Eye (tissue), 1 donor: ENCODE measurements around the gene TMPRSS3.

Experiments
- DNase-seq: peaks from one replicate; pipeline ENCODE4 v3.0.0-alpha.2; 2015

TMPRSS3 gene

DNA sequence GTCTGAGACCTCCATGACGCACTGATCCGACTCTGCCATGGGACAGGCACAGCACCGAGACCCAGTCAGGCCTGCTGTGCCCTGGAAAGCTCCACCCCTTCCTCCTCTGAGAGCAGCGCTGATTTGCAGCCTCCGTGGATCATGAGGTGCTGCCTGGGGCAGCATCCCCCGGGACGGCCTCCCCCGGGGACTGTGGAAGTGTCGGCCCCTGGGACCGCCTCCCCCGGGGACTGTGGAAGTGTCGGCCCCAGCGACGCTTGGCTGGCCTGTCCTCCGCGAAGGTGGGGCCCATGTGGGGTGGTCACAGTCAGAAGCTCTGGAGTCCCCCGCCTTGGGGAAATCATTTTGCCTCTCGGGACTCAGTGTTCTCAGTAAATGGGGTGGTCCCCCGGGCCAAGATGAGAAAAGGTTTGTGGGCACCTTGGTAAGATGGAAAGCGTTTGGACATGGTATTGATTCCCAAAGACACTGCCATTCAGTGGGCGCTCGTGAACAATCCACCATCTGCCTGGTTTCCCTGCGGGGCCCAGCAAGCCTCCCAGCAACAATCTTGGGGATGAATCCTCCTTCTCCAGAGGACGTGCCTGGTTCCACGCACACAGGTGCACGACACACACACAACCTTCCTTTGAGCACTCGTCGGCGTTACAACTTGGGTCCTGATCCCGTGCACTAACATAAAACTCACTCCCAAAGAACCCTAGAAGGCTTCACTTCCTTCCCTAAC, 48.1 kb downstream of the TMPRSS3 start:
- DNase-seq: no peak

DNA sequence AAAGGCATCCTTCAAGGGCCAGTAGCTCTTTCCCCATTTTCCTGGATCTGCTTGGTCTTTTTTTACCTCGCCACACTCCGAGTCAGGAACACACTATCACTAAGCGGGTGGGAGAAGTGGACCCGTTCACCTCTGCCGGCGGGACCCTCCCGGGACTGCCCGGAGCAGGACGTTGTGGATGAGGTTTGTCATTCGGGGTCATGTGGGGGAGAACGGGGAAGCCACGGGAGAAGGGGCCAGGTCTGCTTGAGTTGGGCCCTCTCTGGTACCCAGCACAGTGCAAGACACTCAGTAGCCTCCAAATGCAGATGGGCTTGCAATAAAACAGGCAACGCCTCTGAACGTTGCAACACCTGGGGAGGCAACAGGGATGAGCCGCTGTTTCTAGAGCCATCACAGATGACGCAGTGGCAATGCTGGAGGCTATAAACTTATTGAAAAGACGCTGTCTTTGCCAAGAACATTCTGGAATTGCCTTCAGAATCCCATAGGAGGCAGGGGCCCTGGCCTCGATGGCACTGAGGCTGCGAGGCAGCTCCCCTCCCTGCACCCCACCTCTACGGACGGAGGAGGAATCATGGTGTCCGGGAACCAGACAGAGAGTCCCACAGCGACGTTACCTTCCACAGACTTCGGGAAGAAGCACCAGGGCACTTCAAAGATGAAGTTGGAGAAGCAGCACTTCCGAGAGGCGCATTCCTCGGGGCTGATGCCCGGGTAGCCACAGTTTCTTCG, 48.8 kb downstream of the TMPRSS3 start:
- DNase-seq: no peak

DNA sequence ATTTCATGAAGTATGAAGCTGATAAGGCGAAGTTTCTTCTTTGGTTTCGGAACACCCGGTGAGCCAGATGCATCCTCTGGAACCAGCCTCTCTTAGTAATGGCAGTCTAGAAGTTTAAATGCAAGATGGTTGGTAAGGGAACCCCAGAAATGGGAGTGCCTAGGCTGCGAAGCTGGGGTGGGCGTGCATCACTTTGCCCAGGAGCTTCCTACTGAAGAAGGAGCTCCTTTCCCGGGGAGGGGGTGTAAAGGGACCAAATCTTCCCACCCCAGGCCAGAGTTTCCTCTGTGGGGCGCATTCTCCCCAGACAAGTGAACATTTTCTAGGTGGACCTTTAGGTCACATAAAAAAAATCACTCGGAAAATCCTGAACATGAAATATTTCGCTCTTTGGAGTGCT, 49.4 kb downstream of the TMPRSS3 start:
- DNase-seq: no peak

DNA sequence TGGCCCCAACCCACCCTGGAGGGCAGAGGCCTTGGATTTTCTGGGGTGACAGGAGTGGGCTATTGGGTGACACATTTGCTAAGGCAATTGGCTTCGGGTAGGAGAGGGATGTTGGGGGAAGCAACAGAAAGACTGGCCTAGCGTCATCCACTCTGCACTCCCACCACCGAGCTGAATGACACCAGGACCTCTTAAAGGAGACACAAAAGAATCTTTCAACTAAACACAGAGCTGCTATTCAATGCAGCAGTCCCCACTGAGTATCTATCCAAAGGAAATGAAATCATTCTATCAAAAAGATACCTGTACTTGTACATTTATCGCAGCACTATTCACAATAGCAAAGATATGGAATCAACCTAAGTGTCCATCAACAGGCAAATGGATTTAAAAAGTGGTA, 51.2 kb downstream of the TMPRSS3 start:
- no peak for DNase-seq

DNA sequence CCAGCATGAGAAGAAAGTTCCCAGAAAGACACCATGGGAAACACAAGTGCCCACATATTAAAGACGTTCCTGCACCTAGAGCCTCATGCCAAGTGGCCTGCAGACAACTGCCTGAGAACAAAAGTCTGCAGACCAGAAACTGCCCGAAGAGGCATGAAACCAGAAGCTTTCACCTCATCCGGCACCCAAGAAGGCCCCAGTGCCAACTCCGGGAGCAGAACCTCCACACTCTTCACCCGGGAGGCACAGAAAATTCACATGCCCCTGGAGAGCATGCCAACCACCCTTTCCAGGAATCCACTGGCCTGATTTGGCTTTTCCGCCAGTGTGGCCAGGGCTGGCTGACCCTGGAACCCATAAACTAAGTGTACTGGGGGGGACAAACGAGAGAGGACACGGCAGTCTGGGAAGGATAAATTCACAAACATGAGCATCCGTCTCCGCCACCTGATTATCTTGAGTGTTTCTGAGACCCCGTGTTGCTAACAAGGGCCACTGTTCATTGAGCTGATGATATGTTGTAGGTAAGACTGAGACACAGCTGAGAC, 51.8 kb downstream of the TMPRSS3 start:
- no peak for DNase-seq

DNA sequence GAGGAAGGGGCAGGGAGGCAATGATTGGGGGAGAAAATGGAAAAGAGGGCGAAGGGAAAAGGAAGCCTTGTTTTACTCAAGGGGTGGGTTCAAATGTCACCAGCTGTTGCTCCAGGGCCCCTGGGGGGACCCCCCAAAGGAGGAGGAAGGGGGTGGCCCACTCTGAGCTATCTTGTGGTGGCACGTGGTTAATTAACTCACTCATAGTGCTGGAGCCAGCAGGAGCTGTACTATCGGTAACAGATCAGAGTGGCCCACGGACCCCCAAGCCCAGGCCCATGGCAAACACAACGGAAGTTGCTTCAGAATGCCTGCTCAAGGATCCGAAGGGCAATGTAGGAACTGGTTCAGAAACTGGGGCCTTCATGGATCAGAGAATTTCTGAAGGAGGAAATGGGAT, 52.3 kb downstream of the TMPRSS3 start:
- DNase-seq: no peak

DNA sequence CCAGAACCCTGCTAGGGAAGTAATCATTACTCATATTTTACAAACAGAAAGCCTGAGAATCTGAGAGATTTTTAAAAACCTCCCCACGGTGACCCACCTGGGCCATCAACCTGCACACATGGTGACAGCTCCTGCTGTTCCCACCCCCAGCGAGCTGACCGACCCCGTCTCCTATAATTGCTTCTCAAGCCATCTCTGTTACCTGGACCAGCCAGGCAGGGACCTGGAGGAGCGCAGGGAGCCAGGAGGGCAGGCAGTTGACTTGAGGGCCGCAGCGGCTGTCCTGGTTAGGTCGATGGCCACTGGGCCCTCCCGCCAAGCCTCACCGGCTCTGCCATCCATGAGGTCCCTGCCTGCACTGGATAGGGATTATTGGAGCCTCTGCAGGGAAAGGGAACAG, 52.8 kb downstream of the TMPRSS3 start:
- DNase-seq: no peak

DNA sequence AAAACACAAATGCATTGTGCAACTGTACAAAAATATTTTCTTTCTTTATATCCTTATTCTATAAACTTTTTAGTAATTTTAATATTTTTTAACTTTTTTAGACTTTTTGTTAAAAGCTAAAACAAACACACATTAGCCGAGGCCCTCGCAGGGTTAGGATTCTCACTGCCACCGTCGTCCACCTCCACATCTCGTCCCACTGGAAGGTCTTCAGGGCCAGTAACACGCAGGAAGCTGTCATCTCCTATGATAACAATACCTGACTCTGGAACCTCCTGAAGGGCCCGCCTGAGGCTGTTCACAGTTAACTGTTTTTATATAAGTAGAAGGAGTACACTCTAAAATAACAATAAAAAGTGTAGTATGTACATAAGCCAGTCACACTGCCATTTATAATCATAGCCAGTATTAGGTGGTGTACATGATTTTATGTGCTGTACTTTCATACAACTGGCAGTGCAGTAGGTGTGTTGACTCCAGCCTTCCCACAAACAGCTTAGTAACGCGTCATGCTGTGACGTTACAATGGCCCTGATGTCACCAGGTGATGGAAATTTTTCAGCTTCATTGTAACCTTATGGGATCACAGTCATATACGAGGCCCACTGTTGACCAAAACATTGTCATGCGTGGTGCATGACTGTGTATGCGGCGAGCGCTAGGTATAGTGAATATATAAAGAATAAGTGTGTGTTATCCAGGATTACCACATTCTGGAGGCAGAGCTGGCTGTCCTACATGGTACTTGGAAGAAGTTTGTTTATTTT, 53.9 kb downstream of the TMPRSS3 start:
- DNase-seq: no peak

DNA sequence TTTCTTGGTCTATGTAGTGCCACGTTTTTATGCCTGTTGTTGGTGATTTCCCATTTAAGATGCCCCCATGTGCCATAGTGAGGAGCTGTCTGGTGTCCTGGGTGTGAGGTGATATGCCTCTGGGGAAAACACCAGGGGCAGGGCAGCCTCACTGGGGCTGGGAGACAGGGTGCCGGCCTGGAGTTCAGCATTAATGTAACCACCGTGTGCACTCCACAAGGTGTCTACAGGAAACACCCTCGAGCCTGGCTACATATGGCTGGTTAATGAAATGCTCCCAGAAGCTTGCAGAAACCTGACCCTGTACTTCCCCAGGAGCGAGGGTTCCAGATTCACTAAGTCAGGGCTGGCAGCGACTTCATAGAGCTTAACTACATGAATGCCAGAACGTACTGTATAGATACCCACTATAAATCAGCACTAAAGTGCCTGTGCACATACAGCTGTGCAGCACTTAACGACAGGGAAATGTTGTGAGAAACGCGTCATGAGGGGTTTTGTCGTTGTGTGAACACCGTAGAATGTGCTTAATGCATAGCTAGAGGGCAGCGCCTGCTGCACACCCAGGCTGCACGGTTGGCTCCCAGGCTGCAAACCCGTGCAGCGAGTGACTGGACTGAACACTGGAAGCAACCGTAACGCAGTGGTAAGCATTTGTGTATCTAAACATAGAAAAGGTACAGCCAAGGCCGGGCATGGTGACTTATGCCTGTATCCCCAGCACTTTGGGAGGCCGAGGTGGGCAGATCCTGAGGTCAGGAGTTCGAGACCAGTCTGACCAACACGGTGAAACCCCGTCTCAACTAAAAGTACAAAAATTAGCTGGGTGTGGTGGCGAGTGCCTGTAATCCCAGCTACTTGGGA, 55.4 kb downstream of the TMPRSS3 start:
- DNase-seq: no peak

DNA sequence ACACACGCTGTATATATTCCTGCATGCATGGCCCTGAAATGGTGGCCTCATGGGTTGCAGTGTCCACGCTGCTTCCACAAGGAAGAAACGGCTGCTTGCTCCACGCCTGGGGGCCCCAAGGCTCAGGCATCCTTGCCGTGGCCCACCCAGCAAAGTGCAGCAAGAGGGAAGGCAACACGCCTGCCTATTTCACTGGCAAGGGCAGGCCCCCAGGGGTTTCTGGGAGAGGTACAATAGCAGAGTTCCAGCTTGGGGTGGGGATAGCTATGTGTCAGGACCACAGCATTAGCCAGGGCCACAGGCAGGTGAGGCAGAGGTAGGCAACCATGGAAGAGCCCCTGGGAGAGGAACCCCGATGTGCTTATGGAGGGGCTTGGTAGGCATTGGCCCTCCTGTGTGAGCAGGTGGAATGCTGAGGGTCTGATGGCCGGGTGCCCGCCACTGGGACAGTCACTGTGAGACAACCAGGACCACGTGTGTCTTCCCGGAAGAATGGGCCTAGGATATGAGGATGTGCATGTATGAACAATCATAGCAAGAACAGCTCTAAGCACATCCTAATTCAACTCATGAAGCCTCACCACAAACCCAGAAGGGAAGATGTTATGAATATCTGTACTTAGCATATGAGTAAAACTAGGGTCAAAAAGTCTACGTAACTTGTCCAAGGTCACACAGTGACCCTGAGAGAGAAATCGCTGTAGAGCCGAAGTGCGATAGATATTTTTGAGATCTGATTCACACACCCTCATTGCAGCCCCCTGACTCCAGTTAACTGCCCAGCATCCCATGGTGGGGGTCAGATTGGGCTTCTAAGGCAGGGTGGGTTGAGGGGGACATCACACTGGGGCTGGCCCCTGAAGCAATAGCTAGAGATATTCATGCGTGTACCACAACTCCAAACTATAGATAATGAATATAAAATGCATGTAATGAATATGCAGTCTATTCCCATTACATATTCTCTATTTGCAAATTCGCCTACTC, 56.8 kb downstream of the TMPRSS3 start:
- no peak for DNase-seq

DNA sequence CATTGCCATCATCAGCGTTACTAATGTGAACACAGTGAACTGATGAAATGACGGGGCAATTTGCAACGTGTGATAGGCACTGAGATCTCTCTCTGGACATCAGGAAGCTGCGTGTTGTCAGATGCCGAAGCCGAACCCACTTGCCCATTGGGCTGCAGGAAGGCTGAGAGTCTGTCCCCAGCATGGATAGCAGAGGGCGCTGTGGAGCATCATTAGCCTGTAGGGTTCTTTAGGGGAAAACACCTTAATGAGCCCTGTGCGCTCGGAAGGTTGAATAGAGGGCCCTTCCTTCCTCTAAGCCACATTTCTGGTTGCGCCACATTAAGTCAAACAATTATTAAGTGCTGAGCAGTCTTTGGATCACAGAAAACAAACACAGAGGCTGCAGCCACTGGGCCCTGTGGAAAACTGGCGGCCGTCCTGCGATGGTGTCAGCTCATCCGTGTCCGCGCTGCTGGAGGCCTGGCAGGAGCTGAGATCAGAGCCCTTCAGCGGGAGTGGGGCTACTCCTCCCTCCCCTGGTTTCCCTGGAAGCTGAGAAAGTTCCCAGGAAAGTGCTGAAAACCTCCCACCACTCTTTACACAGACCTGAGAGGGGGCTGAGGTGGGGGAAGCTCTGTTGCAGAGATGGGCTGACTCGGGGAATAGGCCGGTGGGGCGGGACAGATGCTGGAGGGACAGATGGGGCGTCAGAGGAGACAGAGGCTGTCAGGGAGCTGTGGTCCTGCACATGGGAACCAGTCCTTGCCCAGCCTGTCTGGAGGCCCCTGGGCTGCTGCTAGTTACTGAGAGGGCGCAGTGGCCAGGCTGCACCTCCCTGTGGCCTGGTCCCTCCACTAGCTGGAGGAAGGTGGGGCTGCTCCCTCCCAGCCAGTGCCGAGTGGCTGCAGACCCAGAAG, 57.8 kb downstream of the TMPRSS3 start:
- DNase-seq: peak; percentile 90

DNA sequence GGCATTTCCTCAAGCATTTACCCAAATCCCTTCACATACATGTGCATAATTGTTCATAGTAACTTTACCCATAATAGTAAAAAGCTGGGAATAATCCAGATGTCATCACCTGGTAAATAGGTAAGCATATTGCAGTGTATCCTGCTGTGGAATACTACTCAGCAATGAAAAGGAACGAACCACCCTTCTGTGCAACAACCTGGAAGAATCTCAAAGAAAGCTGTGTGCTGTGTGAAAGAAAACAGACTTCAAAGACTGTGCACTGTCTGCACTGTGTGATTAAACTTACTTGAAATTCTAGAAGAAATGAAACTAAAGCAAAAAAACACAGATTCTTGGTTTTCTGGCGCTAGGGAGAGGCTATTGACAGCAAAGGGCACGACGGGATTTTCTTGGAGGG, 58.6 kb downstream of the TMPRSS3 start:
- DNase-seq: no peak

DNA sequence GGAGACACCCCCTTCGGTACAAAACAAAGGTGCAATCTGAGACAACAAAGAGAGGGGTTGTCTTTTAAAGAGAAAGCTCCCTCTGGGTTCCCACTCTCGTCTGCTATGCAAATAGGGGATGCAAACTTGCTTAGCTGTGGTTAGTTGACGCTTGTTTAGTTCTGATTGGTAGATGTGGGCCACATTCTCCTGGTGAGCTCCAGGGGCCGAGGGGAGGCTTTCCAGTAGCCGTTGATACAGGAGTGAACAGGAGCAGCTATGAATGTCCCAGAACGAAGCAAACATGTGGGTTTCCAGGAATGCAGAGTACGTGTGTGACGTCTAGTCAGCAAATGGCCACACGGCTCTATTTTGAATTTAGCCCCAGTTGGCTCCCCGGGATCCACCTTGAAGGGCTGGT, 59.8 kb downstream of the TMPRSS3 start:
- DNase-seq: peak; percentile 37

DNA sequence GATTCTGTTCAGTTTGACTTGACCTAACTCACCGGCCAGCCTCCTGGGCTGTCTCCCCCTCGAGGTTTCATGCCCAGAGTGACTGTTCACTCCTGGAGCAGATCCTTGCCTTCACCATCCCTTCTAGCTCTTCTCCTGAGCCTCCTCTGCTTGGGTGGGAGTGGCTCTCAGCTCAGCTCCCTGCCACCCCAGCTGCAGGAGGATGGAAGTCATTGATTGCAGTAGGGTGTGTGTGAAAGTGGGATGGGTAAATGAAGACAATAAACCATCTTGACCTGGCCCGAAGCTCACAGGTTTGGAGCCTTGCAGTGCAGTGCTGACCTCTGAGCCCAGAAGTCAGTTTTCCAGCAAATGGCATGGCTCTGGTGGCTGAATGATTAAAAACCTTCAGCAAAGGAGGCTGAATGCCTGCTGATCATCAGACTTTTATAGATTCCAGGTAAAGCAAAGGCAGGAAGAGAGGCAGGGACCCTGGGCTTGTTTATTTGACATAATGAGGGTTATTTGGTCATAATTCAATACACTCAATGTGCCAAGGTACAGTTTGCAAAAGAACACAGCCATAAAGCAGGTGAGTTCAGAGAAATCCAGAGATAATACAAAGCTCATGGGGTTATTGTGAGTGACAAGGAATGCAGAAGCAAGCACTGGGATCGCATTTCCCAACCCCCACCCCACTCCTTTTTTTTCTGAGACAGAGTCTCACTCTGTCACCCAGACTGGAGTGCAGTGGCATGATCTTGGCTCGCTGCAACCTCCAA, 63.1 kb downstream of the TMPRSS3 start:
- no peak for DNase-seq

DNA sequence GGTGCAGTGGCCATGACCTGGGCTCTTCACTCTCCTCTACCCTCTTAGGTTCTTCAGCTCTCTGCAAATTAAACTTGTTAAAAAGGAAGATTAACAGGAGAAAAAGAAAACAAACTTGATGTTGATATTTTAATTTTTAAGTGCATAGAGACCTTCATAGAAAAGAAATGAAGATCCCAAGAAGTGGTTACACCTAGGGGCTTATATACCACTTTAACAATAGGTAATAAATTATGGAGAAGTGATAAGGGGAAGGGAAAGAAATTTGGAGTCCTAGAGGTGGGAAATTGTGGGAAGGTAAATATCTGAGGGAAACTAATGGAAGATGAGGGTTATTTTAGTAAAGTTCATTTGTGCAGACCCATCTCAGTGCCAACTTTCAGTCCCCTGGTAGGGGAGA, 64.2 kb downstream of the TMPRSS3 start:
- DNase-seq: no peak

DNA sequence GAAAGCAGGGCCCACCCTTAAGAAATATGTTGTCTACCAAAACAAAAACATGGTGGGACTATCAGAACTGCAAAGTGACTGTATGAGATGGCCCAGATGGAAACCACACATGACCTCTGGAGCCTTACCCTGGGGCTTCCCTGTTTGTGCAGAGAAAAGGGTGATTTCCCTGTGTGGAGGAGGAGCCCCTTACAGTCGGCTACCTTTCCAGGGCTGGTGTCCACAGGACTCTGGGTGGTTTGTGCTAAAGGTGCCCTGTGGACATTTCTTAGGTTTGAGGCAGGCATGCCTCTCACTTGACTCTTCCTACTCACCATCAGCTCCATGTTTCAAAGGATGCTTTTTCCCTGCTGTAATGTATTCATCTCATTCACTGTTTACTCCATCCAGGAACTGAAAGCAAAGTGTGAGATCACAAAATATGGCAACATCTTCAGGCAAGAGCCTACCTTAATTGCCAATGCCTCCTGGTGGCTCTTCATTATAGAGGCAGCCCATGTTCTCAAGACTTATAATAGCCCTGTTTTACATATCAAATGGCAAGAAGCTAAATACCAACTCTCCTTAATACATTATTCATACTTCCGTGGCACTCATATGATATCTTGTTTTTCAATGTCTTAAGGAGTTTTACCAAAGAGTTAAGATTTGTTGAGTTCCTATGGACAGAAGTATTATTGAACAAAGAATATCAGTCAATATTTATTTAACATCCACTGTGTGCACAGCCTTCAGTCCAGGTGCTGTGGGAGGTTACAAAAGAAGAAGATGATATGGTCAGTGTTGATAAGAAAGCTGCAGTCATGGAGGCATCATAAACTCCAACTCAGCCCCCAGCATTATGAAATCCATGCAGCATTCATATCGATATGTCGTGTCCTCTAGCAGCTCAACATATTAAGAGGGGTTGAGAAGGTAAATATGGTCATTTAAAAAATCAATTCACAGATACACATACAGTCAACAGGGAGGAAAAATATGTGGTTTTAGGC, 65.2 kb downstream of the TMPRSS3 start:
- no peak for DNase-seq

DNA sequence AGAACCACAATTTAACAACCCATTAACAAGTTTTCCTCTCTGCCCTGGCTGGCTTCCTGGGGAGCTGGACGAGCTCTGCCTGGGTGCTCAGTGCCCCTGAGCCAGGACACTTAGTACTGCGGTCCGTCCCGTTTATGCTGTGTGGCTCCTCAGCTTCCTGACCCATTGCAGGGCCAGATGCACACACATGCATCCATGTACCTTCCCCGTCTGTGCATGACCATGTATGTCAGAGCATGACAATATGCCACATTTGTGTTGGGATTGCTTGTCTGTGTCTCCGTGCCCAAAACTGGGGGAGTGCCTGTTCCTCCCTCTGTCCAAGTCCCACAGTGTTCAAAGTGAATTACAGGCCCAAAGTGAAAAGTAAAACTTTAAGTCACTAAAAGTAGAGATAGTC, 71.0 kb downstream of the TMPRSS3 start:
- DNase-seq: no peak
